Measurements from ENCODE around the gene NEK4. TPM values are rescaled to one million over a fixed set of nuclear protein-coding genes. Genes with fewer than 3 reads are reported as not detected.

NEK4 gene
- total and polyA plus RNA-seq, 2 of the 13 experiments (the other 11 are each of a cell fraction or from before 2014, with no cell fraction given) = 16.5 to 38.0 TPM

DNA sequence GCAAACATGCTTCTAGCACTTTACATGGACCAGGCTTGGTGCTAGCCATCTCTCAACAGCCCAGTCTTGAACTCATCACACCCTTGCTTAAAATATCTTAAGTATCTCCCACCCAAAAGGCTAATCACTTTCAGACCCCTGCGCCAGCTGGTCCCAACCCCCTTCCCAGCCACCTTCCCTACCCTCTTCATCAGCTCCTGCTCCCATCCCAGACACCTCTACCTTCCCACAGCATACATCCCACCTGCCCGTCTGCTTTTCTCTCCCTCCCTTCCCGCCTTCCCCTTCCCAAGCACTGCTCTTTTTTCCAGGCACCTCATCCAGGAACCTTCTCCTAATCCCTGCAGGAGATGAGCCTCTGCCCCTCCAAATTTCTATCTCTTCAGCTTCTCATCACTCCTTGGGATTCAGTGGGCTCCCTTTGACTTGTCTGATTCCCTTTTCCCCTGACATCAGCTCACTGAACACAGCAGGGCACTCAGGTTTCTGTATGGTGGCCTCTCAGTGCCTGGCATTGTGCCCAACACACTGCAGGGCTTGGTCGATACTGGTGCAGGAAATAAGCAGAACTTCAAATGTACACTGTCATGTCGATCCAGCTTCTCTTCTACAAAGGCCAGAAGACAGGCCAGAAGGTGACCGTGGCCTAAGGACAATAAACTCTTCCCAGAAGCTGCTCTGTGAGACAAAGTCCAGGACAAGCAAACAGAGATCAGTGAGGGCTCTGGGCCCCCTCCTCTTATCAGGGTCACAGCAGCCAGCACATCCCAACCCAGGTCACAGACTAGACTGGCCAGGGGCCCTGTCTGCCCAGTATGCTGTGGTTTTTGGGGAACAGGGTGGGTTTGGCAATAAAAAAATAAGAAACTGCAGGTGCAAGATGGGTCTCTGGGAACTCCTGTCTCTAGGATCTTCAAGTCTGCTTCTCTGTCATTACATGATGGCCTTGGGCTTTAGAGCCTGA is 4.4 kb upstream of the NEK4 start (continued):
- no peak; the same call in 1 of the 2 replicates for TF ChIP-seq ZFP37 (CRISPR knock-in tag; IDR thresholded peaks at IDR 0.05; ENCODE audit: borderline replicate concordance)
- no peak for TF ChIP-seq SRSF4 (IDR thresholded peaks at IDR 0.05; ENCODE audit: low read depth, low read length, poor library complexity, severe bottlenecking)
- TF ChIP-seq, protein P1, sequence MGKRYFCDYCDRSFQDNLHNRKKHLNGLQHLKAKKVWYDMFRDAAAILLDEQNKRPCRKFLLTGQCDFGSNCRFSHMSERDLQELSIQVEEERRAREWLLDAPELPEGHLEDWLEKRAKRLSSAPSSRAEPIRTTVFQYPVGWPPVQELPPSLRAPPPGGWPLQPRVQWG (CRISPR knock-in tag; IDR thresholded peaks at IDR 0.05; ENCODE audit: borderline replicate concordance, low read depth) = no peak
- 0 out of 2 replicates have a peak, but pooled peaks have one; percentile 36 for TF ChIP-seq SP5 (CRISPR knock-in tag; IDR thresholded peaks at IDR 0.05; ENCODE audit: borderline replicate concordance, low read depth)
- TF ChIP-seq LCORL (IDR thresholded peaks at IDR 0.05) = peak; percentile 5; the same call in 1 of the 2 replicates
- TF ChIP-seq LCORL (CRISPR knock-in tag; IDR thresholded peaks at IDR 0.05) = peak; percentile 99
- no peak; the same call in 1 of the 2 replicates for TF ChIP-seq SNAPC2 (CRISPR knock-in tag; IDR thresholded peaks at IDR 0.05)
- no peak for TF ChIP-seq PCBP1 (IDR thresholded peaks at IDR 0.05; ENCODE audit: borderline replicate concordance, low read depth, low read length)
- no peak for TF ChIP-seq NFE2 (CRISPR knock-in tag; IDR thresholded peaks at IDR 0.05)
- TF ChIP-seq ZNF230 (CRISPR knock-in tag; IDR thresholded peaks at IDR 0.05) = no peak; the same call in 1 of the 2 replicates
- no peak for TF ChIP-seq DNMT3B (CRISPR knock-in tag; conservative IDR thresholded peaks at IDR 0.05)
- TF ChIP-seq, protein P2, sequence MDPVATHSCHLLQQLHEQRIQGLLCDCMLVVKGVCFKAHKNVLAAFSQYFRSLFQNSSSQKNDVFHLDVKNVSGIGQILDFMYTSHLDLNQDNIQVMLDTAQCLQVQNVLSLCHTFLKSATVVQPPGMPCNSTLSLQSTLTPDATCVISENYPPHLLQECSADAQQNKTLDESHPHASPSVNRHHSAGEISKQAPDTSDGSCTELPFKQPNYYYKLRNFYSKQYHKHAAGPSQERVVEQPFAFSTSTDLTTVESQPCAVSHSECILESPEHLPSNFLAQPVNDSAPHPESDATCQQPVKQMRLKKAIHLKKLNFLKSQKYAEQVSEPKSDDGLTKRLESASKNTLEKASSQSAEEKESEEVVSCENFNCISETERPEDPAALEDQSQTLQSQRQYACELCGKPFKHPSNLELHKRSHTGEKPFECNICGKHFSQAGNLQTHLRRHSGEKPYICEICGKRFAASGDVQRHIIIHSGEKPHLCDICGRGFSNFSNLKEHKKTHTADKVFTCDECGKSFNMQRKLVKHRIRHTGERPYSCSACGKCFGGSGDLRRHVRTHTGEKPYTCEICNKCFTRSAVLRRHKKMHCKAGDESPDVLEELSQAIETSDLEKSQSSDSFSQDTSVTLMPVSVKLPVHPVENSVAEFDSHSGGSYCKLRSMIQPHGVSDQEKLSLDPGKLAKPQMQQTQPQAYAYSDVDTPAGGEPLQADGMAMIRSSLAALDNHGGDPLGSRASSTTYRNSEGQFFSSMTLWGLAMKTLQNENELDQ (CRISPR knock-in tag; IDR thresholded peaks at IDR 0.05; ENCODE audit: borderline replicate concordance) = no peak
- TF ChIP-seq ZNF207 (IDR thresholded peaks at IDR 0.05; ENCODE audit: borderline replicate concordance) = no peak
- peak; percentile 82 for TF ChIP-seq MAZ (IDR thresholded peaks at IDR 0.05; ENCODE audit: borderline replicate concordance, low read depth, low read length)
- TF ChIP-seq MAZ (CRISPR knock-in tag; IDR thresholded peaks at IDR 0.05; ENCODE audit: low read depth) = peak; percentile 68
- no peak for TF ChIP-seq U2AF1 (optimal IDR thresholded peaks at IDR 0.05; ENCODE audit: low read depth, low read length)
- no peak for TF ChIP-seq ARNT (IDR thresholded peaks at IDR 0.05)
- no peak for TF ChIP-seq MTF1 (CRISPR knock-in tag; IDR thresholded peaks at IDR 0.05)
- TF ChIP-seq SNAI1 (CRISPR knock-in tag; IDR thresholded peaks at IDR 0.05; ENCODE audit: borderline replicate concordance) = no peak
- peak; percentile 28; the same call in 1 of the 2 replicates for TF ChIP-seq ZNF629 (CRISPR knock-in tag; conservative IDR thresholded peaks at IDR 0.05)
- TF ChIP-seq ELF4 (CRISPR knock-in tag; IDR thresholded peaks at IDR 0.05; ENCODE audit: borderline replicate concordance) = no peak
- TF ChIP-seq, protein P3, sequence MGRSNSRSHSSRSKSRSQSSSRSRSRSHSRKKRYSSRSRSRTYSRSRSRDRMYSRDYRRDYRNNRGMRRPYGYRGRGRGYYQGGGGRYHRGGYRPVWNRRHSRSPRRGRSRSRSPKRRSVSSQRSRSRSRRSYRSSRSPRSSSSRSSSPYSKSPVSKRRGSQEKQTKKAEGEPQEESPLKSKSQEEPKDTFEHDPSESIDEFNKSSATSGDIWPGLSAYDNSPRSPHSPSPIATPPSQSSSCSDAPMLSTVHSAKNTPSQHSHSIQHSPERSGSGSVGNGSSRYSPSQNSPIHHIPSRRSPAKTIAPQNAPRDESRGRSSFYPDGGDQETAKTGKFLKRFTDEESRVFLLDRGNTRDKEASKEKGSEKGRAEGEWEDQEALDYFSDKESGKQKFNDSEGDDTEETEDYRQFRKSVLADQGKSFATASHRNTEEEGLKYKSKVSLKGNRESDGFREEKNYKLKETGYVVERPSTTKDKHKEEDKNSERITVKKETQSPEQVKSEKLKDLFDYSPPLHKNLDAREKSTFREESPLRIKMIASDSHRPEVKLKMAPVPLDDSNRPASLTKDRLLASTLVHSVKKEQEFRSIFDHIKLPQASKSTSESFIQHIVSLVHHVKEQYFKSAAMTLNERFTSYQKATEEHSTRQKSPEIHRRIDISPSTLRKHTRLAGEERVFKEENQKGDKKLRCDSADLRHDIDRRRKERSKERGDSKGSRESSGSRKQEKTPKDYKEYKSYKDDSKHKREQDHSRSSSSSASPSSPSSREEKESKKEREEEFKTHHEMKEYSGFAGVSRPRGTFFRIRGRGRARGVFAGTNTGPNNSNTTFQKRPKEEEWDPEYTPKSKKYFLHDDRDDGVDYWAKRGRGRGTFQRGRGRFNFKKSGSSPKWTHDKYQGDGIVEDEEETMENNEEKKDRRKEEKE (IDR thresholded peaks at IDR 0.05) = no peak
- no peak; the same call in 1 of the 2 replicates for TF ChIP-seq ZSCAN12 (CRISPR knock-in tag; IDR thresholded peaks at IDR 0.05)

Data from HepG2 (cell line).